ENCODE measurements around the gene FBXL5. TPM values are rescaled to one million over a fixed set of nuclear protein-coding genes. Genes with fewer than 3 reads are reported as not detected.
"Not testable (repeated sequence)": the region's sequence is repeated elsewhere in the genome, so short reads cannot be mapped to it uniquely, and the experiment has no call there.

Gene FBXL5
- total RNA-seq, 4 donors from 2014 or later: 73.2 to 120 (median 93.7) TPM

- no peaks in the 10 kb centered on the region for H3K9me3 ChIP-seq
- H3K27me3 ChIP-seq: no peaks in the 10 kb centered on the region
- no peak overlapping the region for H3K4me3 ChIP-seq
- WGBS: 79% methylated on average over 1 of the region's 1 CpG
- no peak for DNase-seq (ENCODE audit: low spot score in 2 of 2)
- H3K27ac ChIP-seq: peak overlapping the region; percentile 14
- H3K36me3 ChIP-seq: peaks cover 74% of the 10 kb centered on the region
- peaks cover 6% of the 10 kb centered on the region for H3K4me1 ChIP-seq
- TF ChIP-seq POLR2AphosphoS5 (IDR thresholded peaks at IDR 0.05) (no peak), POLR2A (IDR thresholded peaks at IDR 0.05) (no peak), CTCF (IDR thresholded peaks at IDR 0.05) (no peak), EP300 (IDR thresholded peaks at IDR 0.05) (no peak)
Observed at GRCh38 chr4:15636818-15637217, 18.3 kb downstream of the FBXL5 start.

- Histone ChIP-seq H3K9me3 (peaks cover 17% of the 10 kb centered on the region), H3K36me3 (peaks cover 28% of the 10 kb centered on the region)
- H3K4me3 ChIP-seq; H3K27ac ChIP-seq; H3K27me3 ChIP-seq; DNase-seq (ENCODE audit: low spot score in 2 of 2); H3K4me1 ChIP-seq: not testable (repeated sequence)
- 96% methylated on average over 5 of the region's 5 CpGs for WGBS
Observed at GRCh38 chr4:15617407-15617806, 37.8 kb downstream of the FBXL5 start.

- not testable (repeated sequence) for H3K27ac ChIP-seq; DNase-seq (ENCODE audit: low spot score in 2 of 2); H3K4me1 ChIP-seq; H3K27me3 ChIP-seq; H3K4me3 ChIP-seq
- Histone ChIP-seq H3K9me3 (peaks cover 13% of the 10 kb centered on the region), H3K36me3 (peaks cover 31% of the 10 kb centered on the region)
- no CpG with 5 or more reads among the region's 24 CpGs for WGBS
Observed at GRCh38 chr4:15614891-15615290, 40.3 kb downstream of the FBXL5 start.

- peaks cover 6% of the 10 kb centered on the region for H3K4me1 ChIP-seq
- no peak for DNase-seq (ENCODE audit: low spot score in 2 of 2)
- 60% methylated on average over 2 of the region's 2 CpGs for WGBS
Observed at GRCh38 chr4:15612136-15612535, 43.0 kb downstream of the FBXL5 start.

GRCh38 chr4:15610855-15611254 is 44.3 kb downstream of the FBXL5 start:
- no peak overlapping the region for H3K4me3 ChIP-seq

More at GRCh38 chr4:15612136-15612535, 43.0 kb downstream of the FBXL5 start:
- TF ChIP-seq POLR2A (IDR thresholded peaks at IDR 0.05) (no peak), EP300 (IDR thresholded peaks at IDR 0.05) (no peak), CTCF (IDR thresholded peaks at IDR 0.05) (no peak), POLR2AphosphoS5 (IDR thresholded peaks at IDR 0.05) (no peak)
- Histone ChIP-seq H3K9me3 (no peaks in the 10 kb centered on the region), H3K4me3 (no peak overlapping the region), H3K36me3 (peaks cover 20% of the 10 kb centered on the region), H3K27me3 (no peaks in the 10 kb centered on the region), H3K27ac (no peak overlapping the region)

GRCh38 chr4:15605537-15605936 is 49.6 kb downstream of the FBXL5 start:
- WGBS: 95% methylated on average over 5 of the region's 5 CpGs
- peaks cover 47% of the 10 kb centered on the region for H3K36me3 ChIP-seq

More at GRCh38 chr4:15610855-15611254, 44.3 kb downstream of the FBXL5 start:
- Histone ChIP-seq H3K27me3 (no peaks in the 10 kb centered on the region), H3K27ac (no peak overlapping the region), H3K9me3 (no peaks in the 10 kb centered on the region), H3K4me1 (peaks cover 6% of the 10 kb centered on the region), H3K36me3 (peaks cover 20% of the 10 kb centered on the region)
- 92% methylated on average over 2 of the region's 2 CpGs for WGBS
- TF ChIP-seq EP300 (IDR thresholded peaks at IDR 0.05): no peak
- TF ChIP-seq CTCF (IDR thresholded peaks at IDR 0.05): no peak
- no peak for TF ChIP-seq POLR2AphosphoS5 (IDR thresholded peaks at IDR 0.05)
- no peak for TF ChIP-seq POLR2A (IDR thresholded peaks at IDR 0.05)
- DNase-seq (ENCODE audit: low spot score in 2 of 2): no peak

More at GRCh38 chr4:15605537-15605936, 49.6 kb downstream of the FBXL5 start:
- Histone ChIP-seq H3K4me1 (no peaks in the 10 kb centered on the region), H3K27me3 (no peaks in the 10 kb centered on the region), H3K9me3 (no peaks in the 10 kb centered on the region), H3K27ac (no peak overlapping the region), H3K4me3 (no peak overlapping the region)
- TF ChIP-seq CTCF (IDR thresholded peaks at IDR 0.05) (no peak), EP300 (IDR thresholded peaks at IDR 0.05) (no peak), POLR2AphosphoS5 (IDR thresholded peaks at IDR 0.05) (no peak), POLR2A (IDR thresholded peaks at IDR 0.05) (no peak)
- DNase-seq (ENCODE audit: low spot score in 2 of 2): no peak
